Smooth muscle cell of the coronary artery (primary cell): ENCODE results near the gene UBQLN3. TPM values are rescaled to one million over a fixed set of nuclear protein-coding genes. Genes with fewer than 3 reads are reported as not detected.

Experiments used
- total RNA-seq: library from RNA; depleted of rRNA; stranded (reverse); fragments of >200 nt; gene quantifications from 2 replicates; pipeline ENCODE4 v1.2.3, GENCODE V29; 2014; ENCODE audit warnings: low replicate concordance

UBQLN3 gene
- 0.08 TPM in 1 of 2 replicates, not detected in the other for total RNA-seq

GRCh38 chr11:5509803-5510202, at the start of gene UBQLN3:
Gene UBQLN3, minus strand, starts transcription at chr11:5509957. Its CDS starts 399 bp downstream, at chr11:5509558.

DNA sequence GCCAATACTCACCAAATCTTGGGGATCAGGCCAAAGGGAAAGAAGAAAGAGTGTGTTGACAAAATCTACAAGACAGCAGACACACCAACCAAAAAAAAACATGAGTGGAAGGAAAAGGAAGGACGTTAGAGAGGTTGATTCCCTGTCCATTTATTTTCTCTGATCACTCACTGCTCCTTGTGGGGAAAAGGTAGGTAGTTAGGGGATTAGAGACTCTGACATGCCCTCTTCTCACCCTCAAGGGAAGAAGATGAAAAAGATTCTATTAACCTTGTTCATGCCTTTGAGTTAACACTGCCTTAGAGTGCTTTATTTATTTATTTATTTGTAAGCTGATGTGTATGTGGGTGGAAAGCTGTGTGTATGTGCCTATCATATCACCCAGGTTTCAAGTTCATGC, 38.7 kb upstream of the UBQLN3 start, which contains the start of gene OR52H1:
Gene OR52H1 (minus strand): TSS at position 101 of the 400 bp plus-strand sequence. CDS start 3,035 bp downstream, outside the sequence.

DNA sequence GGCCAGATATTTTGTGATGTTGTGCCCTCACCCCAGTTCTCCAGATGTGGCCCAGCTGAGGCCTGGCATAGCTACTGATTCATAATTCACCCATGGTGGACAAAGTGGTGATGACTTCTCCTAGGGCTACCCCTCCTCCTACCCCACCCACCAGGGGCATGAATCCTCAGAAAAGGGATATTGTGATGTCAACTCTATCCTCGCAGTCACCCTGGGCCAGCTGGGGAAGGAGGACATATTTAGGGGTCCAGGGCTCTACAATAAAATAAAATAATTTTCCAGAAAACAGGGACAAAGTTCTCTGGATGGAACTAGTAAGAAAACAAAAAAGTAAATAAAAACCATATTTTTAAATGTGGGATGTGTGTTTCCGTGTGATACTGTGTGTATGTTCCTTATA, 6.8 kb upstream of the UBQLN3 start, which contains the start of gene UBQLNL:
Gene UBQLNL (minus strand): TSS at position 101 of the 400 bp plus-strand sequence. CDS start 258 bp downstream, outside the sequence.

GRCh38 chr11:5488385-5488784, 21.4 kb downstream of the UBQLN3 start, which contains the start of gene OR52D1:
Gene OR52D1, plus strand, starts transcription at chr11:5488685. Its CDS starts 22 bp downstream, at chr11:5488707.

Other genes starting within 250 kb of the UBQLN3 start
- gene HBE1, start 240.0 kb downstream of the UBQLN3 start, total RNA-seq = not detected in 2 replicates
- not detected in 2 replicates for gene OR51B4, start 208.0 kb downstream of the UBQLN3 start, total RNA-seq
- gene OR51B2, start 185.7 kb downstream of the UBQLN3 start, total RNA-seq = 0.12 TPM in 1 of 2 replicates, not detected in the other
- 0.15 TPM in 1 of 2 replicates, not detected in the other for gene OR51B5, start 166.4 kb downstream of the UBQLN3 start, total RNA-seq
- gene OR51B6, start 158.4 kb downstream of the UBQLN3 start, total RNA-seq = not detected in 2 replicates
- not detected in 2 replicates for gene OR51M1, start 126.1 kb downstream of the UBQLN3 start, total RNA-seq
- gene OR51Q1, start 87.8 kb downstream of the UBQLN3 start, total RNA-seq = not detected in 2 replicates
- gene OR51I1, start 68.4 kb downstream of the UBQLN3 start, total RNA-seq = not detected in 2 replicates
- gene OR51I2, start 60.6 kb downstream of the UBQLN3 start, total RNA-seq = not detected in 2 replicates
- not detected in 2 replicates for gene OR52D1, start 21.3 kb downstream of the UBQLN3 start, total RNA-seq
- 0.08 and 0.12 TPM in 2 replicates for gene UBQLNL, start 6.7 kb upstream of the UBQLN3 start, total RNA-seq
- 0.38 and 1.2 TPM in 2 replicates for gene OR52H1, start 38.6 kb upstream of the UBQLN3 start, total RNA-seq
- not detected in 2 replicates for gene OR52B6, start 70.9 kb upstream of the UBQLN3 start, total RNA-seq
- gene TRIM6, start 86.7 kb upstream of the UBQLN3 start, total RNA-seq = 2.1 and 3.6 TPM in 2 replicates
- gene TRIM34, start 115.0 kb upstream of the UBQLN3 start, total RNA-seq = 9.2 and 11.8 TPM in 2 replicates
- gene TRIM5, start 175.1 kb upstream of the UBQLN3 start, total RNA-seq = 16.1 and 48.1 TPM in 2 replicates
- 73.4 and 161 TPM in 2 replicates for gene TRIM22, start 179.8 kb upstream of the UBQLN3 start, total RNA-seq
- not detected in 2 replicates for gene OR56B1, start 226.5 kb upstream of the UBQLN3 start, total RNA-seq
- not detected in 2 replicates for gene OR52N4, start 244.3 kb upstream of the UBQLN3 start, total RNA-seq